Type B pancreatic cell (in vitro differentiated cells): ENCODE data around the gene TMPRSS4. TPM values are rescaled to one million over a fixed set of nuclear protein-coding genes. Genes with fewer than 3 reads are reported as not detected.
A peak's percentile ranks its signal among the peaks of the same experiment; 100 is the strongest.

Source experiments
- DNase-seq: peaks from one replicate; pipeline ENCODE4 v3.0.0; 2021; ENCODE audit warnings: mixed read lengths; ENCODE audit not compliant: unreplicated experiment; ENCODE audit errors: extremely low spot score
- H3K27ac Mint-ChIP-seq: 2 replicates; pipeline ENCODE4 v1.8.0; 2021; ENCODE audit warnings: mild to moderate bottlenecking, mixed read lengths
- H3K27me3 Mint-ChIP-seq: 2 replicates; pipeline ENCODE4 v1.8.0; 2021; ENCODE audit warnings: mixed read lengths
- H3K36me3 Mint-ChIP-seq: 2 replicates; pipeline ENCODE4 v1.8.0; 2021; ENCODE audit warnings: mixed read lengths
- H3K4me1 Mint-ChIP-seq: one replicate; pipeline ENCODE4 v1.8.0; 2021; ENCODE audit warnings: mixed read lengths; ENCODE audit not compliant: unreplicated experiment
- H3K4me3 Mint-ChIP-seq: 2 replicates; pipeline ENCODE4 v1.8.0; 2021; ENCODE audit warnings: mild to moderate bottlenecking, mixed read lengths
- H3K9me3 Mint-ChIP-seq: 2 replicates; pipeline ENCODE4 v1.8.0; 2021; ENCODE audit warnings: mixed read lengths
- CTCF ChIP-seq: fragments of 200-600 bp; sonication (generic); conservative IDR thresholded peaks from 2 replicates; pipeline ENCODE4 v1.5.0; 2021; ENCODE audit warnings: antibody characterized with exemption, mild to moderate bottlenecking
- total RNA-seq: library from RNA; stranded (reverse); gene quantifications from 2 replicates; pipeline ENCODE4 v1.2.1, GENCODE V29; 2021; ENCODE audit warnings: low replicate concordance

Gene TMPRSS4
- total RNA-seq, 1 donor from 2014 or later: 33.8 TPM

DNA sequence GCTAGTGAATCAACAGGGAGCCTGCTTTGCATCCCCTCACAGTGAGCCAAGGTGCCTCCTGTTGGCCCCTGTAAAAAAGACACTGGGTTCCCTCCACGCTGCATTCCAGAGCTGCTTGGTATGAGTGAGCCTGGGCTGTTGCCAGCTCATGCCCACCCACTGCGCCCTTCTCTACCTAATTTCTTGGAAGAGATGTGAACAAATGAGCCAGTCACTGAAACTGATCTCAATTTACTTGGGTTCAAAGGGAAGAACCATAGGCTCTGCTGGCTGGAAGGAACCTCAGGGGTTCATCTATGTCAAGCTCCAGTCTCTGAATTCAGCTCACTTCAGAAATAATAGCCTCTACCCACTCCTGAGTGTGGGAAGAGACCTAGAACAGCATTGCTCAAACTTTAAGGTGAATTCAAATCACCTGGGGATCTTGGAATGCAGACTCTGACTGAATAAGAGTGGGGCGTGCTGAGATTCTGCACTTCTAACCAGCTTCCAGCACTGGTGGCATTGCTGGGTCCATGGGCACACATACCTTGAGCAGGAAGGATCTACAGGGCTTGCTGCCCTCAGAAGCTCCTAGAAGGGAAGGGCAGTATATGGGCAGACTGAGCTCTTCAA, 5.4 kb upstream of the TMPRSS4 start:
- Mint-ChIP-seq H3K4me3 (no peak overlapping the region), H3K36me3 (no peaks in the 10 kb centered on the region), H3K27me3 (no peaks in the 10 kb centered on the region), H3K4me1 (peaks cover 6% of the 10 kb centered on the region), H3K9me3 (no peaks in the 10 kb centered on the region), H3K27ac (no peak overlapping the region)
- DNase-seq: no peak
- no peak for TF ChIP-seq CTCF

GRCh38 chr11:118073554-118073953, 3.3 kb upstream of the TMPRSS4 start:
- Mint-ChIP-seq H3K27me3 (no peaks in the 10 kb centered on the region), H3K27ac (no peak overlapping the region), H3K9me3 (no peaks in the 10 kb centered on the region), H3K4me3 (no peak overlapping the region), H3K36me3 (no peaks in the 10 kb centered on the region), H3K4me1 (peaks cover 17% of the 10 kb centered on the region)
- no peak for TF ChIP-seq CTCF
- no peak for DNase-seq

DNA sequence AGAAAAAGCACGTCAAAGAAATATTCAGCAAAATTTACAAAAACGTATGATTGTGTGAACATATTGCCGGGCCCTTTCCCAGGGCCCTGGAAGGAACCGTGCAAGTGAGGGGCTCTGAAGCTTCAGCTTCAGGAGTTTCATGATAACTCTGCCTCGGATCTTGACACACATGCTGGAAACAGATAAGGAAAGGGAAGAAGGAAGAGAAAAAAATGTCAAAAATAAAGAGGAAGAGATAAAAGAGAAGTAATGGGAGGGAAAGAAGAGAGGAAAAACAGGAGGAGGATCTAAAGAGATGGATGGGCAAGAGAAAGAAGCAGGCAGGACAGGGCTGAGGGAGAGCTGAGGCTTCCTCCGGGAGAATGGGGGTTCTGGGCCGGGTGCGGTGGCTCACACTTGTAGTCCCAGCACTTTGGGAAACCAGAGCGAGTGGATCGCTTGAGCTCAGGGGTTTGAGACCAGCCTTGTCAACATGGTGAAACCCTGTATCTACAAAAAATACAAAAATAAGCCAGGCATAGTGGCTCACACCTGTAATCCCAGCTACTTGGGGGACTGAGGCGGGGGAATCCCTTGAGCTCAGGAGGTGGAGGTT, 2.7 kb upstream of the TMPRSS4 start:
- Mint-ChIP-seq H3K4me1 (peaks cover 20% of the 10 kb centered on the region), H3K27ac (no peak overlapping the region), H3K4me3 (no peak overlapping the region), H3K36me3 (no peaks in the 10 kb centered on the region), H3K9me3 (no peaks in the 10 kb centered on the region), H3K27me3 (no peaks in the 10 kb centered on the region)
- no peak for TF ChIP-seq CTCF
- no peak for DNase-seq

GRCh38 chr11:118074785-118075184, 2.1 kb upstream of the TMPRSS4 start:
- Mint-ChIP-seq H3K36me3 (no peaks in the 10 kb centered on the region), H3K27ac (no peak overlapping the region), H3K4me3 (no peak overlapping the region), H3K27me3 (no peaks in the 10 kb centered on the region), H3K4me1 (peaks cover 20% of the 10 kb centered on the region), H3K9me3 (no peaks in the 10 kb centered on the region)
- no peak for DNase-seq
- no peak for TF ChIP-seq CTCF

DNA sequence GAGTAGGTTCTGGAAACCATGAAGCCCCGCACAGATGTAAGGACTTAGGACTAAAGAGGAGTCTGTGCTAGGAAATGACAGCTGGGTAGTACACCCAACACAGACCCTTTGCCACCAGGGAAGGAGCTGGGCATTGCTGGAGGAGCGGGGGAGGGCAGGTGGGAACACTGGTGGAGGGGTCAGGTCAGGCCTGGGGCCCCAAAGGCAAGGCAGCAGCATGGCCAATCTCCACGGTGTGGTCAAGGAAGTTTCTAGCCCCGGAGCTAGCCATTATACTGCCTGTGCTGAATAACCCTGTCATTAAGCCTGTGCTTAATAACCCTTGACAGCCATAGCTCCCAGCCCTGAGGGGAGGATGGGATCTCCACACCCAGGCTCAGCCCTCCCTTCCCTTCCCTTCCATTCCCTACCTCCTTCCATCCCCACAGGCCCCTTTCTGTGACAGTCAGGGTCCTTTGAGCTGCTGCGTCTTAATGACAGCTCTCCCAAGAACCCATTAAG, 2.1 kb downstream of the TMPRSS4 start:
- H3K4me1 Mint-ChIP-seq: peaks cover 38% of the 10 kb centered on the region
- no peak for TF ChIP-seq CTCF
- peak overlapping the region; percentile 86 for H3K4me3 Mint-ChIP-seq
- DNase-seq: no peak
- H3K36me3 Mint-ChIP-seq: no peaks in the 10 kb centered on the region
- H3K9me3 Mint-ChIP-seq: no peaks in the 10 kb centered on the region
- H3K27me3 Mint-ChIP-seq: no peaks in the 10 kb centered on the region
- H3K27ac Mint-ChIP-seq: peak overlapping the region; percentile 87
